NCI-H146 (cell line): ENCODE data around the gene SPTBN4.

ENCODE experiments used
- DNase-seq: peaks from one replicate; lab custom pipeline; 2025; lab: John Stamatoyannopoulos, UW

SPTBN4 gene

GRCh38 chr19:40565910-40566495 lies 99.2 kb downstream of the SPTBN4 start:
- no peak for DNase-seq

GRCh38 chr19:40567040-40567749 lies 100.4 kb downstream of the SPTBN4 start:
- DNase-seq: no peak

- no peak for DNase-seq
These were observed 101.1 kb downstream of the SPTBN4 start for GRCh38 chr19:40567750-40568494.

GRCh38 chr19:40570313-40571004 lies 103.7 kb downstream of the SPTBN4 start:
- DNase-seq: peak; percentile 99

- DNase-seq: no peak
These were observed 104.2 kb downstream of the SPTBN4 start for GRCh38 chr19:40571005-40571318.

GRCh38 chr19:40571831-40572495 lies 105.2 kb downstream of the SPTBN4 start:
- DNase-seq: no peak

- no peak for DNase-seq
These were observed 108.5 kb downstream of the SPTBN4 start for GRCh38 chr19:40575326-40575725.

- no peak for DNase-seq
These were observed 109.4 kb downstream of the SPTBN4 start for GRCh38 chr19:40576151-40576584.

- DNase-seq: peak; percentile 94
These were observed 110.0 kb downstream of the SPTBN4 start, which contains the start of gene SHKBP1 for GRCh38 chr19:40576585-40577451. TSS of gene SHKBP1 (plus strand) at chr19:40576873. CDS start at chr19:40576900, 27 bp downstream.

- no peak for DNase-seq
These were observed 111.7 kb downstream of the SPTBN4 start for GRCh38 chr19:40578442-40578908.

- DNase-seq: no peak
These were observed 113.8 kb downstream of the SPTBN4 start for GRCh38 chr19:40580619-40581018.

- DNase-seq: no peak
These were observed 114.7 kb downstream of the SPTBN4 start for GRCh38 chr19:40581531-40581930.

GRCh38 chr19:40582467-40582866 lies 115.7 kb downstream of the SPTBN4 start:
- no peak for DNase-seq

- DNase-seq: no peak
These were observed 116.5 kb downstream of the SPTBN4 start for GRCh38 chr19:40583283-40583682.

- no peak for DNase-seq
These were observed 117.2 kb downstream of the SPTBN4 start for GRCh38 chr19:40584007-40584406.

GRCh38 chr19:40585241-40585981 lies 118.6 kb downstream of the SPTBN4 start:
- DNase-seq: no peak

GRCh38 chr19:40585982-40586422 lies 119.2 kb downstream of the SPTBN4 start:
- no peak for DNase-seq

- DNase-seq: no peak
These were observed 119.8 kb downstream of the SPTBN4 start for GRCh38 chr19:40586611-40587010.

GRCh38 chr19:40588110-40588854 lies 121.5 kb downstream of the SPTBN4 start:
- DNase-seq: no peak
